Activated T-cell treated with anti-CD3 and anti-CD28 coated beads for 4 hours (primary cell): ENCODE measurements around the gene PHF12.

Experiments used
- DNase-seq: peaks from one replicate; pipeline ENCODE4 v3.0.0-alpha.2; 2020

The PHF12 gene

GRCh38 chr17:28951428-28951990 lies at the start of gene PHF12:
Gene PHF12, minus strand, starts transcription at chr17:28951518. Its CDS starts 558 bp downstream, at chr17:28950960.
- peak; percentile 99 for DNase-seq

GRCh38 chr17:29000973-29001372 lies 49.7 kb upstream of the PHF12 start:
- no peak for DNase-seq

- no peak for DNase-seq
These were observed 47.9 kb upstream of the PHF12 start for GRCh38 chr17:28999206-28999605.

- no peak for DNase-seq
These were observed 46.5 kb upstream of the PHF12 start for GRCh38 chr17:28997806-28998205.

GRCh38 chr17:28996554-28997096 lies 45.3 kb upstream of the PHF12 start:
- DNase-seq: no peak

- DNase-seq: no peak
These were observed 42.5 kb upstream of the PHF12 start for GRCh38 chr17:28993645-28994426.

GRCh38 chr17:28992625-28993600 lies 41.6 kb upstream of the PHF12 start:
- no peak for DNase-seq

- DNase-seq: no peak
These were observed 40.9 kb upstream of the PHF12 start for GRCh38 chr17:28992185-28992584.

GRCh38 chr17:28991779-28992178 lies 40.5 kb upstream of the PHF12 start:
- no peak for DNase-seq

- DNase-seq: no peak
These were observed 37.7 kb upstream of the PHF12 start for GRCh38 chr17:28989028-28989427.

GRCh38 chr17:28988475-28988874 lies 37.2 kb upstream of the PHF12 start:
- DNase-seq: no peak

- DNase-seq: no peak
These were observed 35.7 kb upstream of the PHF12 start for GRCh38 chr17:28986714-28987655.

- DNase-seq: no peak
These were observed 34.8 kb upstream of the PHF12 start for GRCh38 chr17:28985950-28986713.

- DNase-seq: no peak
These were observed 32.2 kb upstream of the PHF12 start for GRCh38 chr17:28983286-28984230.

- peak; percentile 27 for DNase-seq
These were observed 30.9 kb upstream of the PHF12 start for GRCh38 chr17:28982131-28982793.

- DNase-seq: no peak
These were observed 27.1 kb upstream of the PHF12 start for GRCh38 chr17:28978356-28978964.

GRCh38 chr17:28977659-28978355 lies 26.5 kb upstream of the PHF12 start:
- DNase-seq: no peak

GRCh38 chr17:28975646-28976045 lies 24.3 kb upstream of the PHF12 start:
- DNase-seq: no peak
